Kidney tubule cell (primary cell): ENCODE data around the gene FOXN4.
"Not testable (repeated sequence)": the region's sequence is repeated elsewhere in the genome, so short reads cannot be mapped to it uniquely, and the experiment has no call there.

Experiments used
- DNase-seq: peaks from one replicate; pipeline ENCODE4 v3.0.0-alpha.2; 2018; ENCODE audit warnings: low spot score

The FOXN4 gene, protein sequence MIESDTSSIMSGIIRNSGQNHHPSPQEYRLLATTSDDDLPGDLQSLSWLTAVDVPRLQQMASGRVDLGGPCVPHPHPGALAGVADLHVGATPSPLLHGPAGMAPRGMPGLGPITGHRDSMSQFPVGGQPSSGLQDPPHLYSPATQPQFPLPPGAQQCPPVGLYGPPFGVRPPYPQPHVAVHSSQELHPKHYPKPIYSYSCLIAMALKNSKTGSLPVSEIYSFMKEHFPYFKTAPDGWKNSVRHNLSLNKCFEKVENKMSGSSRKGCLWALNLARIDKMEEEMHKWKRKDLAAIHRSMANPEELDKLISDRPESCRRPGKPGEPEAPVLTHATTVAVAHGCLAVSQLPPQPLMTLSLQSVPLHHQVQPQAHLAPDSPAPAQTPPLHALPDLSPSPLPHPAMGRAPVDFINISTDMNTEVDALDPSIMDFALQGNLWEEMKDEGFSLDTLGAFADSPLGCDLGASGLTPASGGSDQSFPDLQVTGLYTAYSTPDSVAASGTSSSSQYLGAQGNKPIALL

DNA sequence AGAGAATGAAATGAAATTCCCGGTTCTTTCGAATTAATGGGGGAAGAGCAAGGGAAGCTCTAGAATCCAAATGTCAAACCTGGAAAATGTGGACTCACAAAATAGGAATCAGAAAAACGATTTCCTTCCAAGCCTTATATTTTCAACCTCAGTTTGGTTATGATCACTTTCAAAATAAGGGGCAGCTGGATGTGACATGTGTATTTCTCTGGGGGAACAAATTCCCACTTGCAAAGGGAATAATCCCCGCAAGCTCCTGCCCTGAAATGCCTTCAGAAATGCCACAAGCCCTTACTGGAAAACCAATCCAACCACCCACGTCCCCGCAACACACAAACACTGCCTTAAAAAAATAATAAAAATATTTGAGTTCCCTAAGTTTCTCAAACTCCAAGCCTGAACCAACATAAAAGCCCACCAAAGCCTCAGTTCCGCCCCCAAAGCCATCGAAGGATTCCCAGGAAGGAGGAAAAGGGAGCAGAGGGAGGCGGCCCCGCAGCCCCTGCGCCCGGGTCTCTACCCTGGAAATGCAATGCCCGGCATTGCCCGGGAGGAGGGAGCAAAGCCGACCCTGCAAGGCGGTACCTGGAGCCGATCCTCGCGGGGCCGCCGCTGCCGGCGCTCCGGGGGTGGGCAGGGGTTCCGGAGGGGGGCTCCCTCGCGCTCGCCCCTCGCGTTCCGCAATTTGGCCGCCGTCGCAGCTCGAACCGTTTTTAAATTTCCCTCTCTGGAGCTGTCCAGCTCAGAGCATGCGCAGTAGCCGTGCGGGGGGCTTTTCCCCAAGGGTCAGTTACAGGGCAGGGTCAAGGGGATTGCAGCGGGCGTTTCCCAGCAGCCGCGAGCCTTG lies at the start of gene FOXN4:
Gene FOXN4 (minus strand): TSS at position 751 of the 847 bp plus-strand sequence. CDS start 963 bp downstream, outside the sequence.
- no peak for DNase-seq

DNA sequence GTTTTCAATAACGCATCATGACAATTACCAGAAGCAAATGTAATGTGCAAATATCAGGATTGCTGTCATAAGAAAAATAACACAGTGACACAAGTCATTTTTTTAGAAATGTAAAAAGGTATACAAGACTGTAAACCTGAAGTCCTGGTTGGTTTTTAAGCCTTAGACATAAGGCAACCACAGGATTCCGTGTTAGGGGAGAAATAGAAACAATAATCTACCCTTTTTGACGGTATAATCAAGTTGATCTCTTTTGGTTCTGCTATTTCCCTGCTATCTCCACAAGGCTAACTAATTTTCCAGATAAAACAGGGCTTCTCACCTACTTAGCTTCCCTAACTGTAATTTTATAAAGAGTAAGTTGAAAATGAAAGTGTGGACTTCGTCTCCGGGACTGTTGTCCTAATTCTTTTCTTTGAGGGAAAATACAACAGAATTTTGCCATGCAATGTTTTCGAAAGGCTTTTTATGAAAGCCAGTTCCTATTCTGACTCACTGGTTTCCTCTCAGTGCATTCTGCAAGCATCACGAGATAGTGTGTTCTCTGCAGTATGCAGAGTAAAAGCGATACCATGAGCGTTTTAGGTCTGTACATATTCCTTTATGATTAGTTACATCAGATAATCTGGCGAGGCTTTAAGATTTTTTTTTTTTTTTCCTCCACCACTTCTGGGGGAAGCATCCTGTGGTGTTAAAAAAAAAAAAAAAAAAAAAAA lies 49.2 kb upstream of the FOXN4 start:
- DNase-seq, result no peak

DNA sequence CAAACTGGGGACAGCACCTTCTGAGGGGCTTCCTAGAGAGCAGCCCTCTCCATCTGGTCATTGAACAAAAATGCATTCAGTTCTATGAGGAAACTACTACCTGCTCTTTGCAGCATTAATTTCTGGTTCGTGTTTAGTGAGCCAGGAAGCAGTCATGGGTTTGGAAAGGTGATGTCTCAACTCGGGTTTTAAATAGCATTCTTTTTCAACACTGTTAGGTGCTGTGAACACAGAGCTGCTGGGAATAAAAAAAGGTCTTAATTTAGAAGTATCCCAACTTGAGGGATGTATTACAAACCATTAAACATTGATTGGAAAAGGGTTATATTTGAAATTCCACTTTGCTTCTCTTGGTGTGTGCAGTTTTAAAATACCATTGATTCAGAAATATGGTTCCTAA lies 47.9 kb upstream of the FOXN4 start:
- DNase-seq, result no peak

DNA sequence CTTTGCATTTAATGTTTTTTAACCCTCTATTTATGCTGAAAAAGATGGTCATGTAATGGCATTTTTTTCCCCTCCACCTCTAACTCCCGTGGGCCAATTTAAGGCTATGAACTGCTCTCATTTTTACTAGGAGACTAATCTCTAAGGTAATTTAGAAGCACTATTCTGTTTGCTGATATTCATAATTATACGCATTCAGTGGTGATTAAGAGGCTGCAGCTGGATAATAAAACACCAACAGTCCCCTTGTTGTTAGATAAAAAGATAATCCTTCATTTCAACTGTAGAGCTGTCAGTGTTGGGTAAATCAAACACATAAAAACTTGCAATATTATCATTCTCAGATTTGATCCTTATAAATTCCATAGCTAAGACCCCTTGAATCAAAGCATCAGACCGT lies 47.5 kb upstream of the FOXN4 start:
- no peak for DNase-seq

DNA sequence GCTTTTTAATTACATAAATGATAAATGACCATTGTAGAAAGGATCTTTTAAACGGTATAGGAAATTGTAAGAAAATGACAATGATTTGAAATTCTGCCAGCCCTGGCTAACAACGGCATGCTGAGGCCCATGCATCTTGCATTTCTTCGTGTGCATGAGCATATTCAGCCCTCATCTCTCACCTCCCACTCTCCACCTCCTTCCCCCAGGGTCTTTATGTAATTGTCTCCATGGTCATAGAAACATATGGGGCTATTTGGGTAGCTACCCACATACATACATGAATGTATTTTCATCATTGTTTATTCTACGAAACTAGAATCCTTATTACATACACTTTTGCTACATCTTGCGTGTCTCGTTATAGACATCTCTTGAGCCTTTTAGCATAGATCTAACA lies 43.1 kb upstream of the FOXN4 start:
- no peak for DNase-seq

DNA sequence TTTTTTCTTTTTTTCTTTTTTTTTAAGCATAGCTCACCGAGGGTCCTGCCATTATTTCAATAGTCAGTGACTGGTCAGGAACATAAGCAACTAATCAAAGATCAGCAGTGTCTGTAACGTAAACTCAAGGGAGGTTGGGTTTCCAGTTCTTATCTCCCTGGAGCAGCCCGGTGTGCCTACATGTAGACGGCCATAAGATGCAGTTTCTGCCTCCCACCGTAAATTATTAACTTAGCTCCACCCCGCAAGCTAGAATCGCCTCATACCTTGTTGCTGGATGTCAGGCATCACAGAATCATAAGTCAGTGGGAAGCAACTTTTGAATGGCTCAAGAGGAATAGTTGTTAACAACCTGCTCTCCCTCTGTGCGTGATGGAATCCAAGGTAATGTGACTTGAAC lies 38.5 kb upstream of the FOXN4 start, which contains the start of gene MYO1H:
Gene MYO1H (plus strand): TSS at position 312 of the 400 bp plus-strand sequence. CDS start 61 bp downstream, at position 373.
- DNase-seq, result peak; percentile 38

DNA sequence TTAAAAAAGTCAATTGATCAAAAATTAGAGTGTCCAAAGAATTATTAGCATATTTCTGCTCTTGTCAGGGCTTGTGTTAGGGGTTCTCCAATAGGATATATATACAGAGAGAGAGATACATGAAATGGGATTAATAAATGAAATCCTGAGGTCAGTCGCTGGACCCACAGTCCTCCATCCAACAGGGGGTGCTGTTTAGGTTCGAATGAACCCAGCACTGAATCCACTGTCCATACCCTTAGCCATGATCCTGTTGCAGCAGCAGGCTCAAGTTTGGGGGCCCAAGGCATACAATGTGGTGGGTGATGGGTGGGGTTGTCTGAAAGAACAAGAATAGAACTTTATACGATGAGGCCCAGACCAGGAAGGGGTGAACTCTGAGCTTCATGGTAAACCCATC lies 37.8 kb upstream of the FOXN4 start:
- DNase-seq, result no peak

DNA sequence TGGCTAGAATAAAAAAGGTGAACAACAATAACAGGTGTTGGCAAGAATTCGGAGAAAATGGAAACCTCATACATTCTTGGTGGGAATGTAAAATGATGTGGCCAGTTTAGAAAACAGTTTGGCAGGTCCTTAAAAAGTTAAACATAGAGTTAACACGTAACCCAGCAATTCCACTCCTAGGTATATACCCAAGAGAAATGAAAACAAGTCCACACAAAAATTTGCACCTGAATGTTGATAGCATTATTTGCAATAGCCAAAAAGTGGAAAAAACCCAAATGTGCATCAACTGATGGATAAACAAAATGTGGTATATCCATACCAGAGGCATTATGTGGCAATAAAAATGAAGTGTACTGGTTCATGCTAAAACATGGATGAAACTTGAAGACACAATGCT lies 36.3 kb upstream of the FOXN4 start:
- DNase-seq, result no peak

DNA sequence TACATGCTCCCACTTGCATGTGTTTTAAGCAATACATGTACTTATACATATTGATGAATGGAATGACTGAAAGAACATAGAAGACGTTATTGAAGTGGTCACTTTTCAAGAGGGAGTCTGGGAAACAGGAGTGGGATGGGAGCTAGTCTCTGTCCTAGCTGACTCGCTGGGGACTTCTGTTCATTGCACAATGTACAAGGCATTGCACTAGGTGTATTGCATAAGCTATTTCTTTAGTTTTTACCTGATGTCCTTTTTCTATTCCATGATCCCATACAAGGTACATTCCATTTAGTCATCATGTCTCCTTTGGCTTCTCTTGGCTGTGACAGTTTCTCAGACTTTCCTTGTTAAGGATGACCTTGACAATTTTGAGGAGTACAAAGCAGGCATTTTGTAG lies 34.6 kb upstream of the FOXN4 start:
- DNase-seq, result no peak

DNA sequence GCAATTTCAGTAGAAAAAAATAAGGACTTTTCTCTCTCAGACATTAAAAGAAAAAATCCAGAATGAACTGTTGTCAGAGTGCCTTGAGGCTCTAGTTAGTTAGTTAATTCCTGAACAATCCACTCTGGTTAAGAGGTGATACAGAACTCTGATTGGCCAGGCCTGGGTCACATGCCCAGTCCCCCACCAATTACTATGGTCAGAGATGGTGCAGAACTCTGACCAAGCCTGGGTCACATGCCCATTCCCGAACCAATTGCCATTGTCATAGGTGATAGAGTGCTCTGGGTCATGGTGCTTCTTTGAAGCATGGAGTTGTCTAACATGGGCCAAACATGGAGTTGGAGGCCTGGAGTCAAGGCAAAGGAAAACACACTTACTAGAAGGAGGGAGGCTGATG lies 27.5 kb upstream of the FOXN4 start:
- no peak for DNase-seq

DNA sequence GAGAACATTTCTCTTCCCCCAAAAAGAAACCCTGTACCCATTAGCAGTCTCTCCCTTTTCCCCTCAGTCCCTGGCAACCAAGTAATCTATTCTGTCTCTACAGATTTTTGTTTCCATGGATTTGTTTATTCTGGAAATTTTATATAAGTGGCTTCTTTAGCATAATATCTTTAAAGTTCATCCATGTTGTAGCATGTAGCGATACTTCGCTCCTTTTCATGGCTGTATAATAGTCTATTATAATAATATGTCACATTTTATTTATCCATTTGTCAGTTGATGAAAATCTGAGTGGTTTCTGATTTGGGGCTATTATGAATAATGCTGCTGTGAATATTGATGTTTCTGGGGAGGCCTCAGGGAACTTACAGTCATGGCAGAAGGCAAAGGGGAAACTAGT lies 25.8 kb upstream of the FOXN4 start:
- DNase-seq, result no peak

DNA sequence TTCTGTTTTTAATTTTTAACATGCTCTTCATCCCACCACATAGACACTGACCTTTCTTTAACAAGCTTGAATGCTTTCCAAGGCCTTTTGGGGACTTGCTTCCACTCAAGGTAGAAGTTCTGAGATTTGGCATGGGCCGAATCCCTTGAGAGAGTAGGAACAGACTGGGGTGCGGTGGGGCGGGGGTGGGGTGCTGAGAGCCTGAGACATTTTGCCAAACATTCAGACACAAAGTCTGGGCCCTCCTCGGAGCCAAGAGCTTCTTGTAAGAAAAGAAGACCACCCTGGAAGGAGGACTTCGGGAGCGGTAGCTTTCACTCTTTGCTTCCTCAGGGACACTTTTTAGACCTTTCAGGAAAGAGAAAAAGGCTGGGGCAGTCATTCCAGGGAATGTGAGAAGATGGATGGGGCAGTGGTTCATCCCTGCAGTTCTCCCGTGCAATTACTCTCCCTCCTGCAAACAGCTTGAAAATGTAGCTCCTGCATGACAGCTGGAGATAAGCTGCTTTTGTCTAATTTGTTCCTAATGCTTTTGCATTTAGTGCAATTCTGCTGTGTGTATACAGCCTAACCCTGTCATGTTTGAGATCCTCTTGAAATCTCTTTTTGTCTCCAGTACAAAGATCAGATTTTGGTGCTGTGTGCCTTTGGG lies 22.3 kb upstream of the FOXN4 start:
- no peak for DNase-seq

DNA sequence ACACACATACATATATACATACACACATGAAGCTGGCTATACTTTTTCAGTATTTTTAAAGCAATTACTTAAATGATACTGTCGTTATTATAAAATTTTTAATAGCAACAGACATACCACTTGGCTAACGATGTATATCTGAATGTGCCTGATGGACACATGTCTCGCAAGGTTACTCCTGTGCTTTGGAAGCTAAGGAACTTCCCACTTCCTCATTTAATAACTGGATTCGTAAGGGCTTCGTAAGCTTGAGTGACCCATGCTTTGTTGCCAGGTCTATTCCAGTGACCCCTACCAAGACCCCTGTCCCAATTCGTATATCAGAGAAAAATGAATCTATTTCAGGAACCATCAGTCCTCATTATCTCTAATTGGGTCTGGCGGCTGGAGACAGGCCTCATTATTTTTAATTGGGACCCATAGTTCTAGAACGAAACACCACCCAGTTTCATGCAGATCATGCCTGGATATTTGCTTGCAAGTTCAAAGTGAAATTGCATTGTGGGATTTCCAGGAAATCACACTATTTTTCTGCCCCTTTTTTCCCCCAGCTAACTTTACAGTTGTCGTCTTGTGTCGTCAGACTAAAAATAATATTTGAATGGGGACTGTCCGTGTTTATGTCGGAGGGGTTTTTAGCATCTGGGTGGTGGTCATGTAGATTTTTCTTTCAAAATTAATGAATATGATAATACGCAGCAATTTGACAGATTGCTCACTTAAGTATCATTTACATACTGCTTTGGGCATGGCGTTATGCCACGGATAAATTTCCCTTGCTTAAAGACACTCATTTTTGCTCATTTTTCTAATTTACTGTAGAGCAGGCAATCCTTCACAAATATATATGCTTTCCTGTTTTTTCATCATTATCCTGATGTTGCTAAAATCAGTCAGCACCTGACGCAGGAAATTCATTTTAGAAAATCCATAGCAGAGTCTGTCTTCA lies 21.5 kb upstream of the FOXN4 start:
- DNase-seq, result no peak

DNA sequence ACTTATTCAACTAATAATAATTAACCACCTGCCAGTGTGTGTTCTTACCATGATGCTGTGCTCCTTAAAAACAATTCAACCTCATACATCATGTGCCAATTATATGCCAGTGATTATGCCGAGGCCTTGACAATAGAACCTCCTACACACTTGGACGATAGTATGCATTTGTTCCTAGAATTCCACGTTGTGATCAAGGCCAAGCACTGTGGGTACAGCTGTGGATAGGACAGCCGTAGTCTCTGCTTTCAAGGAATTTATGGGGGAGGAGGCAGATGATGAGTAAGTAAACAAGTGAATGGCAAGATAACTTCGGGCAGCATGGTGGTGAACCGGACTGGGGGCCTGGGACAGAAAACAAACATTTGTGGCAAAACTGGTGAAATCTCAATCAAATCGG lies 20.6 kb upstream of the FOXN4 start:
- DNase-seq, result peak; percentile 53

DNA sequence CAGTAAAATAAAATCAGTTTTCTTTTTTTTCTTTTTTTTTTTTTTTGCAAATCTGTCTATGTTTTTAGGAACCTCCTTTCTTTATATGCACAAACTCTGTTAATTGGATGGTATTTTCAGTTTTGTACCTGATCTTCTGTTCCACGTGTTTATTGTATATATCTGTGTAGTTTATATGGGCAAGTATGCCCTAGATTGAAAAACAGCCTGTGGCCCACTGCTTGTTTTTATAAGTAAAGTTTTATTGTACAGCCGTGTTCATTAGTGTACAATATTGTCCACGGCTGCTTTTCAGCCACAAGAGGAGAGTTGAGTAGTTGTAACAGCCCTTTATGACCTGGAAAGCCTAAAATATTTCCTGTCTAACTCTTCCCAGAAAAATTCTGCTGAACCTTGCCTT lies 19.9 kb upstream of the FOXN4 start:
- DNase-seq, result no peak

DNA sequence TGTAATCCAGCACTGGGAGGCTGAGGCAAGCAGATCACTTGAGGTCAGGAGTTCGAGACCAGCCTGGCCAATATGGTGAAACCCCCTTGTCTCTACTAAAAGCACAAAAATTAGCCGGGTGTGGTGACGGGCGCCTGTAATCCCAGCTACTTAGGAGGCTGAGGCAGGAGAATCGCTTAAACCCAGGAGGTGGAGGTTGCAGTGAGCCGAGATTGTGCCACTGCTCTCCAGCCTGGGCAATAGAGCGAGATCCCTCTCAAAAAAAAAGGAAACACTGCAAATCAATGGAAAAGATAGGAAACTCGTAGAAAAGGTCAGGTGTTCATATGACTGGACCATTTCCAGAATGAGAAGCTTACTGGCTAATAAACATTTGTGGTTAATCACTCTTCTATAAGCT lies 12.2 kb upstream of the FOXN4 start:
- not testable (repeated sequence) for DNase-seq

DNA sequence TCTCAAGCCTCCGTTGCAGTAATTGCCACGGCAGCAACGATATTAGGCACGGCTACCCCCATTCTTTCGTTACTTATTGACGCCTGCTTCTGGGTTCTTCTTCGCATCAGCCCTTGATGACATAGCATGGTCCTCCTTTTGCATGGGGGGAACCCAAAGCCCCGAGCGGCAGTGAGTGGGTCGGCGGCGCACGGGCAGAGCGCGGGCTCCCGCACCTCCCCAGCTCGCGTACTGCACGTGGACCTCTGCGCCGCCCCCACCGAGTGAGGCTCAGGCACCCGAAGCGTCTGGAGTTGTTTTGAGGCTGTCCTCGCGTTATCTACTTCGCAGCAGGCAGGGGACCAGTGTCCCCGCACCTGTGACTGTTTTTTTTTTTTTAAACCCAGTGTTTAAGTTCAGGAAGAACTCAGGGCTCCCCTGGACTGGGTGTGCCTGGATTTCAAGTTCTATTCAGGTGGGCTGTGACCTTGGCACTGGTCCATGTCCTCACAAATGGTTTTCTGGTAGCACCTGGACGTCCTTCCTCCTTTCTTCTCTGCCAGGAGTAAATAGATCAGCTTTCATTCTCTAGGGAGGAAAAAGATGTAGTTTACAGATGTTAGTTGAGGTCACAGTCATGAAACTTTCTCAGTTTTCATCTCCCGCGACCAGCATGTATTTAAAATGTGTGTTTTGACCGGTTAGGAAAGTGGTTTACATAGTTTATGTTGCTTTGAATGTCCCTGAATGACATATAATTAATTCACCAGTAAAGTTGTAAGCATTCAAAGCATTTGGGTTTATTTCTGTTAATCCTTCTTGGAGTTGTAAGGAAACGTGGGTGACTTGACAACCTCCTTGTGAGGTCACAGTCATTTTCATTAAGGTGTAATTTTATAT lies 1.4 kb upstream of the FOXN4 start:
- DNase-seq, result no peak

DNA sequence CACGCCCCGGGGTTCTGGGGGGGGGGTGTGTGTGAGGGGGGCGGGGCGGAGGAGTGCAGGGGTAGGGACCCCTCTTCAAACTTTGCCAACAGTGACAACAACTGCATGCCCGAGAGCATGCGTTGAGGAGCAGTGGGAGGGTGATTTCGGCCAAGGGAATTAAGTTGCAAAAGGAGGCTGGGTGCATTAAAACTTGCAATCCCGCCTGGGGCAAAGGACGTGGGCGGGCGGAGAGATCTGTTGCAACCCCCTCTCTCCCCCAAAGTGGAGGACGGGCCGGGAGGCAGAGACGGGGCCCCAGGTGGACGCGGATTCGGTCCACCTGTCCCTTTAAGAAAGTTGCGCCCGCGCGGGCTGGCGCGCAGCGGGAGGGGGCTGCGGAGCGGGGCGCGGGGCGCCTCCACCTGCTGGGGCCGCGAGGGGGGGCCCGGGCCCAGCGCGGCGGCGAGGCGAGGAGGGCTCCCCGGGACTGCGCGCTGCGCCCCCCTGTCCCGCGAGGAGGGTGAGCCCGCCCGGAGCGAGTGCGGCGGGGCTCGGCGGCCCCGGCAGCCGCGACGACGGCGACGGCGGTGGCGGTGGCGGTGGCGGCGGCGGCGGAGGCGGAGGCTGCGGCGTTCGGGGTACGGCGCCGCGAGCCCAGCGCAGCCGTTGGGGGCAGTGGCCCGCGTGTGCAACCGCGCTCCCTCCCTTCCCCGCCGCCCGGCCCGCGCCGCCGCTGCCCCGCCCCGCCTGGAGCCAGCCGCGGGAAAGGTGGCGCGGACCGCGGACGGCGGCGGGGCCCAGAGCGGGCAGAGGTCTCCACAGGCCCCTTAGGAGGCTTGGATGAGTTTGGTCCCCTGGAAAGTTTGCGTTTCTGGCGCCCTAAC lies 530 bp upstream of the FOXN4 start:
- no peak for DNase-seq

DNA sequence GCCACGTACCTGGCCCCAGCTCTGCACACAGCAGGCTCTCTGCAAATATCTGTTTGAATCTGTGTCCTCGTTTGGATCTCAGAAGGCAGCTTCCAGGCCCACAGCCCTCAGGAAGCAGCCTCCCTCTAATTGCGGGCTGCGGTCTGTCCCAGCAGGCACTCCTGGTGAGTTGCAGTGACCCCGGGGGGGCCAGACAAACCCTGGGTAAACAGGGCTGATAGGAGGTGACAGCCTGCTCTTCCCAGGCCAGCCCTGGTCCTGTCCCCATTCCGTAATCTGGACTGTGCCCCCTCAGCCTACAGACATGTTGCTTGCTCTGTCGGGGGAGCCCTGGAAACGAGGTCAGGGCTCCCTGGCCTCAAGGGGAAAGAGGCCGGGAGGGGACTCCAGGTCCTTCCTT lies 2.0 kb downstream of the FOXN4 start:
- no peak for DNase-seq
